Colonic mucosa (tissue), 4 donors: ENCODE measurements around the gene SEMA4F. TPM values are rescaled to one million over a fixed set of nuclear protein-coding genes. Genes with fewer than 3 reads are reported as not detected.

Source experiments
- DNase-seq: peaks from one replicate; pipeline ENCODE4 v3.0.0-alpha.2; 2020
- H3K27ac ChIP-seq: fragments of 200-600 bp; one replicate; pipeline ENCODE4 v1.8.0; 2021
- H3K27me3 ChIP-seq: fragments of 200-600 bp; one replicate; pipeline ENCODE4 v1.8.0; 2021
- H3K36me3 ChIP-seq: fragments of 200-600 bp; one replicate; pipeline ENCODE4 v1.8.0; 2021
- H3K4me1 ChIP-seq: fragments of 200-600 bp; one replicate; pipeline ENCODE4 v1.8.0; 2021; ENCODE audit warnings: mild to moderate bottlenecking
- H3K4me3 ChIP-seq: fragments of 200-600 bp; one replicate; pipeline ENCODE4 v1.8.0; 2021
- H3K9ac ChIP-seq, 2 donors: one replicate each; pipeline ENCODE4 v1.7.0; 2013; ENCODE audit warnings: control low read depth in 2 of 2, low read depth in 2 of 2, low read length in 2 of 2
- H3K9me3 ChIP-seq: fragments of 200-600 bp; one replicate; pipeline ENCODE4 v1.8.0; 2021
- CTCF ChIP-seq: fragments of 200-600 bp; IDR thresholded peaks from one replicate; pipeline ENCODE4 v1.8.0; 2022; ENCODE audit warnings: antibody characterized with exemption, mild to moderate bottlenecking
- intact Hi-C: fragments of 100-400 bp; cut with DNase I; formaldehyde crosslinking; loops from one replicate; pipeline ENCODE4 v1.14.1; 2022
- total RNA-seq, 2 donors: library from RNA; stranded (reverse); fragmentation: NEBNext Ultra II Directional in 1 of 2; extraction: Animal tissue kit (Norgen Biotek cat#: 25700) in 1 of 2; gene quantifications; one replicate each; pipeline ENCODE4 v1.2.1, GENCODE V29; 2021
- donor health status: healthy.
- donor health status: DM: no; HTN: no; CAD: no.
- donor health status: DM: no; HTN: no; CAD: no.

SEMA4F gene
- total RNA-seq, 2 donors from 2014 or later = 4.4 to 5.5 TPM

- H3K27me3 ChIP-seq = no peaks in the 10 kb centered on the region
- H3K9me3 ChIP-seq = no peaks in the 10 kb centered on the region
- H3K27ac ChIP-seq = no peak overlapping the region
- no peak for TF ChIP-seq CTCF
- H3K4me3 ChIP-seq = no peak overlapping the region
- no peak overlapping the region for H3K9ac ChIP-seq
- H3K36me3 ChIP-seq = no peaks in the 10 kb centered on the region
- intact Hi-C loops = no loop called here
- no peaks in the 10 kb centered on the region for H3K4me1 ChIP-seq
- no peak for DNase-seq
These were observed 49.3 kb downstream of the SEMA4F start for GRCh38 chr2:74703373-74703772.

- Histone ChIP-seq H3K4me3 (no peak overlapping the region), H3K9ac (no peak overlapping the region), H3K36me3 (no peaks in the 10 kb centered on the region), H3K27ac (no peak overlapping the region), H3K9me3 (no peaks in the 10 kb centered on the region), H3K27me3 (no peaks in the 10 kb centered on the region), H3K4me1 (no peaks in the 10 kb centered on the region)
- intact Hi-C loops = no loop called here
- no peak for DNase-seq
- no peak for TF ChIP-seq CTCF
These were observed 50.2 kb downstream of the SEMA4F start for GRCh38 chr2:74704216-74704615.

- DNase-seq = no peak
- intact Hi-C loops = no loop called here
- no peaks in the 10 kb centered on the region for H3K27me3 ChIP-seq
- H3K27ac ChIP-seq = no peak overlapping the region
- no peak overlapping the region for H3K4me3 ChIP-seq
- no peak overlapping the region for H3K9ac ChIP-seq
- TF ChIP-seq CTCF = no peak
- no peaks in the 10 kb centered on the region for H3K9me3 ChIP-seq
- H3K36me3 ChIP-seq = no peaks in the 10 kb centered on the region
- H3K4me1 ChIP-seq = no peaks in the 10 kb centered on the region
These were observed 52.7 kb downstream of the SEMA4F start for GRCh38 chr2:74706741-74707140.

GRCh38 chr2:74707837-74708236, 53.8 kb downstream of the SEMA4F start:
- H3K36me3 ChIP-seq = no peaks in the 10 kb centered on the region
- intact Hi-C loops = no loop called here
- H3K4me3 ChIP-seq = no peak overlapping the region
- no peak overlapping the region for H3K27ac ChIP-seq
- H3K27me3 ChIP-seq = no peaks in the 10 kb centered on the region
- H3K9ac ChIP-seq = no peak overlapping the region
- no peaks in the 10 kb centered on the region for H3K4me1 ChIP-seq
- H3K9me3 ChIP-seq = no peaks in the 10 kb centered on the region
- no peak for DNase-seq
- TF ChIP-seq CTCF = no peak

- no peaks in the 10 kb centered on the region for H3K4me1 ChIP-seq
These were observed 54.2 kb downstream of the SEMA4F start for GRCh38 chr2:74708296-74708695.

More at GRCh38 chr2:74708296-74708695, 54.2 kb downstream of the SEMA4F start:
- DNase-seq = no peak
- Histone ChIP-seq H3K9me3 (no peaks in the 10 kb centered on the region), H3K4me3 (no peak overlapping the region), H3K36me3 (no peaks in the 10 kb centered on the region), H3K27me3 (no peaks in the 10 kb centered on the region), H3K27ac (no peak overlapping the region), H3K9ac (no peak overlapping the region)
- intact Hi-C loops = no loop called here
- TF ChIP-seq CTCF = no peak
